ENCODE results near the gene PDCD2.
A peak's percentile ranks its signal among the peaks of the same experiment; 100 is the strongest.
"Not testable (repeated sequence)": the region's sequence is repeated elsewhere in the genome, so short reads cannot be mapped to it uniquely, and the experiment has no call there.

Gene PDCD2

GRCh38 chr6:170553534-170554012 lies 30.9 kb downstream of the PDCD2 start:
- peak in 4 of 10 donors; percentile 17 to 85 (median 51) for DNase-seq
- intact Hi-C loops (cut with DNase I) = loop anchor here (1.0 to 2.0 kb wide), 2 partner anchors 31 to 803 kb away; partner anchors contain the start of genes DYNLT2, ERMARD and PDCD2

- intact Hi-C loops (cut with DNase I) = no loop called here
- peak; percentile 95 to 100 (median 98) for DNase-seq
Observed at GRCh38 chr6:170552765-170553533, 31.5 kb downstream of the PDCD2 start, which contains the start of gene PSMB1. Gene PSMB1 (minus strand): TSS chr6:170553307. CDS start chr6:170553242, 65 bp downstream.

- no peak for DNase-seq
- intact Hi-C loops (cut with DNase I) = no loop called here
Observed at GRCh38 chr6:170545405-170545804, 39.0 kb downstream of the PDCD2 start.

GRCh38 chr6:170542031-170542719 lies 42.3 kb downstream of the PDCD2 start:
- intact Hi-C loops (cut with DNase I) = no loop called here

GRCh38 chr6:170537329-170537728 lies 47.1 kb downstream of the PDCD2 start:
- no peak for DNase-seq
- intact Hi-C loops (cut with DNase I) = loop anchor here (10.0 kb wide), 1 partner anchor 1643 kb away; no protein-coding TSS in a partner anchor

More at GRCh38 chr6:170542031-170542719, 42.3 kb downstream of the PDCD2 start:
- no peak for DNase-seq

GRCh38 chr6:170536671-170537070 lies 47.8 kb downstream of the PDCD2 start:
- no peak for DNase-seq
- intact Hi-C loops (cut with DNase I) = loop anchor here (10.0 kb wide), 1 partner anchor 1642 kb away; no protein-coding TSS in a partner anchor

GRCh38 chr6:170535004-170535403 lies 49.4 kb downstream of the PDCD2 start:
- intact Hi-C loops (cut with DNase I) = loop anchor here (10.0 kb wide), 1 partner anchor 1640 kb away; no protein-coding TSS in a partner anchor
- DNase-seq = no peak

GRCh38 chr6:170533792-170534191 lies 50.6 kb downstream of the PDCD2 start:
- intact Hi-C loops (cut with DNase I) = loop anchor here (10.0 kb wide), 1 partner anchor 1639 kb away; no protein-coding TSS in a partner anchor
- DNase-seq = no peak

- DNase-seq = no peak
- intact Hi-C loops (cut with DNase I) = loop anchor here (10.0 kb wide), 1 partner anchor 1638 kb away; no protein-coding TSS in a partner anchor
Observed at GRCh38 chr6:170532867-170533488, 51.5 kb downstream of the PDCD2 start.

- intact Hi-C loops (cut with DNase I) = loop anchor here (1.0 to 10.0 kb wide), 5 partner anchors 165 to 1635 kb away; partner anchors contain the start of gene DLL1
Observed at GRCh38 chr6:170529839-170530469, 54.5 kb downstream of the PDCD2 start.

GRCh38 chr6:170527995-170528394 lies 56.4 kb downstream of the PDCD2 start:
- not testable (repeated sequence) for DNase-seq
- intact Hi-C loops (cut with DNase I) = loop anchor here (10.0 kb wide), 2 partner anchors 163 to 233 kb away; partner anchors contain the start of gene DLL1

More at GRCh38 chr6:170529839-170530469, 54.5 kb downstream of the PDCD2 start:
- peak; percentile 55 to 97 (median 82) for DNase-seq

GRCh38 chr6:170525795-170526194 lies 58.6 kb downstream of the PDCD2 start:
- intact Hi-C loops (cut with DNase I) = loop anchor here (10.0 kb wide), 2 partner anchors 161 to 231 kb away; partner anchors contain the start of gene DLL1

More at GRCh38 chr6:170525795-170526194, 58.6 kb downstream of the PDCD2 start:
- DNase-seq = no peak
